Uterus (tissue), 2 donors: ENCODE results near the gene POLK.

Source experiments
- CTCF ChIP-seq, 4 experiments: fragments of 200-600 bp in 2 of 4; fragments of 450-650 bp in 2 of 4; sonication (generic) in 2 of 4; IDR thresholded peaks; one replicate each; pipeline ENCODE4 v1.5.1; 2016 to 2019; ENCODE audit warnings: antibody characterized with exemption in 4 of 4, mild to moderate bottlenecking in 2 of 4, moderate library complexity in 1 of 4
- POLR2A ChIP-seq, 2 donors: fragments of 450-650 bp; IDR thresholded peaks; one replicate each; pipeline ENCODE4 v1.6.1; 2016; ENCODE audit warnings: antibody characterized with exemption in 2 of 2, mild to moderate bottlenecking in 1 of 2, moderate library complexity in 1 of 2

GRCh38 chr5:75567710-75568109 is 56.0 kb downstream of the POLK start:
- no peak for TF ChIP-seq CTCF (IDR thresholded peaks at IDR 0.05)
- TF ChIP-seq POLR2A (IDR thresholded peaks at IDR 0.05) = no peak
